GM13977 (cell line): Measurements from ENCODE around the gene SERP2.

Experiments used
- DNase-seq: peaks from one replicate; pipeline ENCODE4 v3.0.0; 2012; ENCODE audit warnings: low spot score
- CTCF ChIP-seq: IDR thresholded peaks from 2 replicates; pipeline ENCODE4 v1.5.1; 2012; ENCODE audit warnings: mild to moderate bottlenecking, control low read depth; ENCODE audit not compliant: insufficient read depth; ENCODE audit errors: extremely low read depth, missing control alignments
- in situ Hi-C: fragments of 300-500 bp; cut with MboI; formaldehyde crosslinking; loops from one replicate; pipeline ENCODE4 v1.12.0; 2022; ENCODE audit warnings: low sequenced_read_pairs, low pct_unique_long_range_greater_than_20kb, mixed read lengths, inconsistent platforms; ENCODE audit not compliant: unreplicated experiment

Gene SERP2

GRCh38 chr13:44397766-44398223, 24.2 kb downstream of the SERP2 start:
- in situ Hi-C loops = no loop called here
- TF ChIP-seq CTCF = no peak
- no peak for DNase-seq

GRCh38 chr13:44398606-44399005, 25.0 kb downstream of the SERP2 start:
- TF ChIP-seq CTCF = no peak
- DNase-seq = no peak
- in situ Hi-C loops = no loop called here

GRCh38 chr13:44399074-44399473, 25.4 kb downstream of the SERP2 start:
- in situ Hi-C loops = no loop called here
- TF ChIP-seq CTCF = no peak
- DNase-seq = no peak

GRCh38 chr13:44400736-44401135, 27.1 kb downstream of the SERP2 start:
- no peak for DNase-seq
- in situ Hi-C loops = no loop called here
- no peak for TF ChIP-seq CTCF

GRCh38 chr13:44401577-44401976, 28.0 kb downstream of the SERP2 start:
- peak; percentile 11 for DNase-seq
- no peak for TF ChIP-seq CTCF
- in situ Hi-C loops = no loop called here

- no peak for DNase-seq
- TF ChIP-seq CTCF = no peak
- in situ Hi-C loops = no loop called here
Measured at GRCh38 chr13:44402899-44403445, 29.3 kb downstream of the SERP2 start.
